HepG2 (cell line): ENCODE results near the gene ATE1. TPM values are rescaled to one million over a fixed set of nuclear protein-coding genes. Genes with fewer than 3 reads are reported as not detected.

ENCODE experiments used
- HNRNPUL1 ChIP-seq: fragments of 200-400 bp; formaldehyde crosslinking; IDR thresholded peaks from 2 replicates; pipeline ENCODE4 v1.6.1; 2017; ENCODE audit warnings: low read depth, mild to moderate bottlenecking, low read length, moderate library complexity
- KAT7 ChIP-seq: IDR thresholded peaks from 2 replicates; pipeline ENCODE4 v1.6.1; 2018; ENCODE audit warnings: borderline replicate concordance, missing compliant biosample characterization
- MXI1 ChIP-seq: IDR thresholded peaks from 3 replicates; pipeline ENCODE4 v1.6.1; 2012; ENCODE audit warnings: low read depth, low read length, inconsistent platforms, borderline replicate concordance
- NFKBIZ ChIP-seq: IDR thresholded peaks from 2 replicates; pipeline ENCODE4 v1.6.1; 2018; ENCODE audit warnings: missing genetic modification reagents, missing compliant biosample characterization
- NONO ChIP-seq, 2 experiments: fragments of 450-650 bp in 1 of 2; sonication (generic) in 1 of 2; formaldehyde crosslinking in 1 of 2; IDR thresholded peaks in 1 of 2; conservative IDR thresholded peaks in 1 of 2; 2 replicates each; pipeline versions ENCODE4 v1.6.1 to v1.8.0; 2017 to 2022; ENCODE audit warnings: mild to moderate bottlenecking in 1 of 2, missing genetic modification reagents in 1 of 2, moderate library complexity in 1 of 2
- NPAS2 ChIP-seq: sonication (generic); formaldehyde crosslinking; IDR thresholded peaks from 2 replicates; pipeline ENCODE4 v1.8.0; 2022; ENCODE audit warnings: mild to moderate bottlenecking, missing genetic modification reagents, borderline replicate concordance
- NR2F6 ChIP-seq, 2 experiments: IDR thresholded peaks; 2 replicates each; pipeline ENCODE4 v1.6.1; 2016; ENCODE audit warnings: antibody characterized with exemption in 1 of 2, mild to moderate bottlenecking in 1 of 2
- PHF8 ChIP-seq: sonication (generic); formaldehyde crosslinking; IDR thresholded peaks from 2 replicates; pipeline ENCODE4 v1.5.0; 2020; ENCODE audit warnings: missing genetic modification reagents
- PTBP1 ChIP-seq: fragments of 200-400 bp; formaldehyde crosslinking; IDR thresholded peaks from 2 replicates; pipeline ENCODE4 v1.6.1; 2018; ENCODE audit warnings: low read length, low read depth; ENCODE audit not compliant: poor library complexity, severe bottlenecking
- SNAI1 ChIP-seq: sonication (generic); formaldehyde crosslinking; IDR thresholded peaks from 2 replicates; pipeline ENCODE4 v1.5.0; 2020; ENCODE audit warnings: mild to moderate bottlenecking, missing genetic modification reagents, borderline replicate concordance
- SNAPC2 ChIP-seq: sonication (generic); formaldehyde crosslinking; IDR thresholded peaks from 2 replicates; pipeline ENCODE4 v1.8.1; 2022; ENCODE audit warnings: mild to moderate bottlenecking, missing genetic modification reagents
- ZNF101 ChIP-seq: sonication (generic); formaldehyde crosslinking; IDR thresholded peaks from 2 replicates; pipeline ENCODE4 v1.4.0; 2020; ENCODE audit warnings: mild to moderate bottlenecking, low read depth, missing genetic modification reagents, borderline replicate concordance
- ZNF460 ChIP-seq: sonication (generic); formaldehyde crosslinking; IDR thresholded peaks from 2 replicates; pipeline ENCODE4 v1.5.1; 2020; ENCODE audit warnings: missing genetic modification reagents, mild to moderate bottlenecking, borderline replicate concordance
- ZNF546 ChIP-seq: sonication (generic); formaldehyde crosslinking; conservative IDR thresholded peaks from 2 replicates; pipeline ENCODE4 v1.8.1; 2023; ENCODE audit warnings: mild to moderate bottlenecking, missing genetic modification reagents
- ZNF572 ChIP-seq: sonication (generic); formaldehyde crosslinking; IDR thresholded peaks from 2 replicates; pipeline ENCODE4 v1.5.1; 2020; ENCODE audit warnings: mild to moderate bottlenecking, missing genetic modification reagents
- ZNF737 ChIP-seq: sonication (generic); formaldehyde crosslinking; IDR thresholded peaks from 2 replicates; pipeline ENCODE4 v1.5.0; 2020; ENCODE audit warnings: missing genetic modification reagents, mild to moderate bottlenecking, borderline replicate concordance
- ZSCAN9 ChIP-seq: IDR thresholded peaks from 2 replicates; pipeline ENCODE4 v1.6.1; 2016; ENCODE audit warnings: borderline replicate concordance
- polyA plus RNA-seq, 8 experiments: library from polyadenylated mRNA; depleted of rRNA in 3 of 8; stranded (reverse) in 7 of 8; unstranded in 1 of 8; fragments of >200 nt; fragmentation: Illumina TruSeq in 4 of 8; extraction: Trizol in 4 of 8; gene quantifications; 2 replicates each; pipeline versions ENCODE4 v1.2.1 to v1.2.3, GENCODE V29; 2011 to 2016; ENCODE audit warnings: low read depth in 4 of 8, missing spikeins in 1 of 8, mixed read lengths in 1 of 8; ENCODE audit not compliant: insufficient read depth in 1 of 8
- total RNA-seq, 5 experiments: library from RNA; depleted of rRNA; stranded (reverse); fragments of >200 nt; fragmentation: Illumina TruSeq; extraction: Trizol; gene quantifications; 2 replicates each; pipeline ENCODE4 v1.2.3, GENCODE V29; 2016; ENCODE audit warnings: low read depth in 1 of 5
- TF ChIP-seq, protein P1 (sequence below): sonication (generic); formaldehyde crosslinking; IDR thresholded peaks from 2 replicates; pipeline ENCODE4 v1.4.0; 2020; ENCODE audit warnings: missing genetic modification reagents, borderline replicate concordance
- TF ChIP-seq, protein P2 (sequence below): sonication (generic); formaldehyde crosslinking; IDR thresholded peaks from 2 replicates; pipeline ENCODE4 v1.5.1; 2020; ENCODE audit warnings: missing genetic modification reagents, mild to moderate bottlenecking, borderline replicate concordance
- TF ChIP-seq, protein P3 (sequence below): sonication (generic); formaldehyde crosslinking; conservative IDR thresholded peaks from 2 replicates; pipeline ENCODE4 v1.4.0; 2020; ENCODE audit warnings: mild to moderate bottlenecking, missing genetic modification reagents, moderate library complexity

The ATE1 gene
- total and polyA plus RNA-seq, 2 of the 13 experiments (the other 11 are each of a cell fraction or from before 2014, with no cell fraction given): 17.5 to 42.2 TPM

DNA sequence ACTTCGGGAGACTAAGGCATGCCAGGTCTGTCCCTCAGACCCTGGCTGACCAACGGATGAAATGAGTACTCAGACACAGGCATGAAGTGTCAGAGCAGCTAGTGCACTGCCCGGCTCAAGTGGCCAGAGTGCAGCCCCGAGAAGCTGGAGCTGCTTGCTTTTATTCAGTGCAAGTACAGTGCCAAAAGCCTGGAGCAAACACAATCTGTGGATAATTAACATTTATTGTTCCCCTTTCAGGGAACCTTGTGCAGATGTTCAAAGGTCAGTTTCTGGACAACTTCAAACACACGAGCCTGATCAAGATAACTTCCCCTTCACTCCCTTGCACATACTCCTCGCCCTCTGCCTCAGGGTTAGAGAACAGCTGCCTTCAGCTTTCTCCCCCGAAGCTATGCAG is 7.9 kb upstream of the ATE1 start (continued):
- TF ChIP-seq ZNF546 (CRISPR knock-in tag) (no peak), ZNF101 (CRISPR knock-in tag) (no peak), HNRNPUL1 (0 out of 2 replicates have a peak, but pooled peaks have one; percentile 42), ZSCAN9 (CRISPR knock-in tag) (no peak), PHF8 (CRISPR knock-in tag) (no peak), SNAPC2 (no peak), PTBP1 (no peak), MXI1 (peak; percentile 46; the same call in 1 of the 3 replicates), ZNF460 (CRISPR knock-in tag) (no peak), ZNF572 (no peak), ZNF737 (CRISPR knock-in tag) (no peak), NFKBIZ (CRISPR knock-in tag) (no peak), NONO (IDR thresholded peaks at IDR 0.05) (no peak), NONO (CRISPR knock-in tag; conservative IDR thresholded peaks at IDR 0.05) (peak; percentile 63), NPAS2 (CRISPR knock-in tag) (no peak), KAT7 (CRISPR knock-in tag) (peak; percentile 54; the same call in 1 of the 2 replicates), NR2F6 (IDR thresholded peaks at IDR 0.05) (peak; percentile 64), NR2F6 (CRISPR knock-in tag; IDR thresholded peaks at IDR 0.05) (peak; percentile 56; the same call in 1 of the 2 replicates), SNAI1 (CRISPR knock-in tag) (no peak)
- TF ChIP-seq, protein P1, sequence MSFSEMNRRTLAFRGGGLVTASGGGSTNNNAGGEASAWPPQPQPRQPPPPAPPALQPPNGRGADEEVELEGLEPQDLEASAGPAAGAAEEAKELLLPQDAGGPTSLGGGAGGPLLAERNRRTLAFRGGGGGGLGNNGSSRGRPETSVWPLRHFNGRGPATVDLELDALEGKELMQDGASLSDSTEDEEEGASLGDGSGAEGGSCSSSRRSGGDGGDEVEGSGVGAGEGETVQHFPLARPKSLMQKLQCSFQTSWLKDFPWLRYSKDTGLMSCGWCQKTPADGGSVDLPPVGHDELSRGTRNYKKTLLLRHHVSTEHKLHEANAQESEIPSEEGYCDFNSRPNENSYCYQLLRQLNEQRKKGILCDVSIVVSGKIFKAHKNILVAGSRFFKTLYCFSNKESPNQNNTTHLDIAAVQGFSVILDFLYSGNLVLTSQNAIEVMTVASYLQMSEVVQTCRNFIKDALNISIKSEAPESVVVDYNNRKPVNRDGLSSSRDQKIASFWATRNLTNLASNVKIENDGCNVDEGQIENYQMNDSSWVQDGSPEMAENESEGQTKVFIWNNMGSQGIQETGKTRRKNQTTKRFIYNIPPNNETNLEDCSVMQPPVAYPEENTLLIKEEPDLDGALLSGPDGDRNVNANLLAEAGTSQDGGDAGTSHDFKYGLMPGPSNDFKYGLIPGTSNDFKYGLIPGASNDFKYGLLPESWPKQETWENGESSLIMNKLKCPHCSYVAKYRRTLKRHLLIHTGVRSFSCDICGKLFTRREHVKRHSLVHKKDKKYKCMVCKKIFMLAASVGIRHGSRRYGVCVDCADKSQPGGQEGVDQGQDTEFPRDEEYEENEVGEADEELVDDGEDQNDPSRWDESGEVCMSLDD (CRISPR knock-in tag): no peak
- TF ChIP-seq, protein P2, sequence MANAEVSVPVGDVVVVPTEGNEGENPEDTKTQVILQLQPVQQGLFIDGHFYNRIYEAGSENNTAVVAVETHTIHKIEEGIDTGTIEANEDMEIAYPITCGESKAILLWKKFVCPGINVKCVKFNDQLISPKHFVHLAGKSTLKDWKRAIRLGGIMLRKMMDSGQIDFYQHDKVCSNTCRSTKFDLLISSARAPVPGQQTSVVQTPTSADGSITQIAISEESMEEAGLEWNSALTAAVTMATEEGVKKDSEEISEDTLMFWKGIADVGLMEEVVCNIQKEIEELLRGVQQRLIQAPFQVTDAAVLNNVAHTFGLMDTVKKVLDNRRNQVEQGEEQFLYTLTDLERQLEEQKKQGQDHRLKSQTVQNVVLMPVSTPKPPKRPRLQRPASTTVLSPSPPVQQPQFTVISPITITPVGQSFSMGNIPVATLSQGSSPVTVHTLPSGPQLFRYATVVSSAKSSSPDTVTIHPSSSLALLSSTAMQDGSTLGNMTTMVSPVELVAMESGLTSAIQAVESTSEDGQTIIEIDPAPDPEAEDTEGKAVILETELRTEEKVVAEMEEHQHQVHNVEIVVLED (CRISPR knock-in tag): no peak
- TF ChIP-seq, protein P3, sequence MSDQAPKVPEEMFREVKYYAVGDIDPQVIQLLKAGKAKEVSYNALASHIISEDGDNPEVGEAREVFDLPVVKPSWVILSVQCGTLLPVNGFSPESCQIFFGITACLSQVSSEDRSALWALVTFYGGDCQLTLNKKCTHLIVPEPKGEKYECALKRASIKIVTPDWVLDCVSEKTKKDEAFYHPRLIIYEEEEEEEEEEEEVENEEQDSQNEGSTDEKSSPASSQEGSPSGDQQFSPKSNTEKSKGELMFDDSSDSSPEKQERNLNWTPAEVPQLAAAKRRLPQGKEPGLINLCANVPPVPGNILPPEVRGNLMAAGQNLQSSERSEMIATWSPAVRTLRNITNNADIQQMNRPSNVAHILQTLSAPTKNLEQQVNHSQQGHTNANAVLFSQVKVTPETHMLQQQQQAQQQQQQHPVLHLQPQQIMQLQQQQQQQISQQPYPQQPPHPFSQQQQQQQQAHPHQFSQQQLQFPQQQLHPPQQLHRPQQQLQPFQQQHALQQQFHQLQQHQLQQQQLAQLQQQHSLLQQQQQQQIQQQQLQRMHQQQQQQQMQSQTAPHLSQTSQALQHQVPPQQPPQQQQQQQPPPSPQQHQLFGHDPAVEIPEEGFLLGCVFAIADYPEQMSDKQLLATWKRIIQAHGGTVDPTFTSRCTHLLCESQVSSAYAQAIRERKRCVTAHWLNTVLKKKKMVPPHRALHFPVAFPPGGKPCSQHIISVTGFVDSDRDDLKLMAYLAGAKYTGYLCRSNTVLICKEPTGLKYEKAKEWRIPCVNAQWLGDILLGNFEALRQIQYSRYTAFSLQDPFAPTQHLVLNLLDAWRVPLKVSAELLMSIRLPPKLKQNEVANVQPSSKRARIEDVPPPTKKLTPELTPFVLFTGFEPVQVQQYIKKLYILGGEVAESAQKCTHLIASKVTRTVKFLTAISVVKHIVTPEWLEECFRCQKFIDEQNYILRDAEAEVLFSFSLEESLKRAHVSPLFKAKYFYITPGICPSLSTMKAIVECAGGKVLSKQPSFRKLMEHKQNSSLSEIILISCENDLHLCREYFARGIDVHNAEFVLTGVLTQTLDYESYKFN (CRISPR knock-in tag): peak; percentile 92
